PC-3 (cell line): ENCODE measurements around the gene CHEK2. TPM values are rescaled to one million over a fixed set of nuclear protein-coding genes. Genes with fewer than 3 reads are reported as not detected.

Source experiments
- total RNA-seq: library from RNA; depleted of rRNA; stranded (reverse); fragments of >200 nt; gene quantifications from 2 replicates; pipeline ENCODE4 v1.2.3, GENCODE V29; 2014; rRNA removed

CHEK2 gene
- total RNA-seq, 1 experiment from 2014 or later, result 21.0 TPM

Other genes with a start within 250 kb of the CHEK2 start
- 4.1 and 6.3 TPM in 2 replicates for gene TTC28, start 62.0 kb downstream of the CHEK2 start, total RNA-seq
- 13.9 and 14.1 TPM in 2 replicates for gene HSCB, start 219 bp upstream of the CHEK2 start, total RNA-seq
- gene CCDC117, start 30.9 kb upstream of the CHEK2 start, total RNA-seq, result 7.1 and 18.8 TPM in 2 replicates
- 125 and 191 TPM in 2 replicates for gene XBP1, start 58.7 kb upstream of the CHEK2 start, total RNA-seq
- gene ZNRF3, start 141.8 kb upstream of the CHEK2 start, total RNA-seq, result 8.1 and 9.4 TPM in 2 replicates